H9 (cell line): ENCODE results near the gene ZSCAN25. TPM values are rescaled to one million over a fixed set of nuclear protein-coding genes. Genes with fewer than 3 reads are reported as not detected.

Experiments
- DNase-seq: peaks from one replicate; pipeline ENCODE4 v3.0.0-alpha.2; 2017
- H2AFZ ChIP-seq: one replicate; pipeline ENCODE4 v1.6.1; 2013; ENCODE audit warnings: mild to moderate bottlenecking, low read length, control low read depth, moderate library complexity
- H2AK5ac ChIP-seq: 2 replicates; pipeline ENCODE4 v1.6.1; 2013; ENCODE audit warnings: low read length, control low read depth, mixed read lengths; ENCODE audit not compliant: insufficient read length
- H2BK120ac ChIP-seq: one replicate; pipeline ENCODE4 v1.6.1; 2013; ENCODE audit warnings: low read depth, mild to moderate bottlenecking, low read length, control low read depth, inconsistent platforms; ENCODE audit not compliant: poor library complexity, severe bottlenecking
- H2BK12ac ChIP-seq: 2 replicates; pipeline ENCODE4 v1.6.1; 2013; ENCODE audit warnings: low read length, control low read depth, mixed read lengths, low read depth; ENCODE audit not compliant: insufficient read length
- H2BK15ac ChIP-seq: 2 replicates; pipeline ENCODE4 v1.6.1; 2013; ENCODE audit warnings: low read depth, low read length, control low read depth
- H2BK20ac ChIP-seq: one replicate; pipeline ENCODE4 v1.6.1; 2013; ENCODE audit warnings: low read depth, mild to moderate bottlenecking, low read length, control low read depth, inconsistent platforms; ENCODE audit not compliant: poor library complexity, severe bottlenecking
- H2BK5ac ChIP-seq: 2 replicates; pipeline ENCODE4 v1.6.1; 2013; ENCODE audit warnings: low read length, control low read depth, mixed read lengths; ENCODE audit not compliant: insufficient read length
- H3K14ac ChIP-seq: 2 replicates; pipeline ENCODE4 v1.6.1; 2013; ENCODE audit warnings: low read length, control low read depth; ENCODE audit not compliant: insufficient read depth
- H3K18ac ChIP-seq: 2 replicates; pipeline ENCODE4 v1.6.1; 2013; ENCODE audit warnings: low read depth, mild to moderate bottlenecking, mixed read lengths, low read length, control low read depth; ENCODE audit not compliant: insufficient read length
- H3K23ac ChIP-seq: 2 replicates; pipeline ENCODE4 v1.6.1; 2013; ENCODE audit warnings: low read length, control low read depth, mixed read lengths, low read depth; ENCODE audit not compliant: insufficient read length
- H3K23me2 ChIP-seq: 2 replicates; pipeline ENCODE4 v1.6.1; 2013; ENCODE audit warnings: low read depth, mild to moderate bottlenecking, mixed read lengths, low read length, control low read depth; ENCODE audit not compliant: insufficient read length, poor library complexity, severe bottlenecking
- H3K27ac ChIP-seq: 2 replicates; pipeline ENCODE4 v1.5.1; 2013; ENCODE audit warnings: low read length, control low read depth, mixed read lengths, low read depth; ENCODE audit not compliant: insufficient read length
- H3K27me3 ChIP-seq: 2 replicates; pipeline ENCODE4 v1.6.1; 2013; ENCODE audit warnings: low read length, control low read depth, inconsistent platforms; ENCODE audit not compliant: insufficient read depth
- H3K4ac ChIP-seq: 2 replicates; pipeline ENCODE4 v1.6.1; 2013; ENCODE audit warnings: low read depth, mild to moderate bottlenecking, control low read depth, inconsistent platforms, low read length, moderate library complexity
- H3K4me1 ChIP-seq: 2 replicates; pipeline ENCODE4 v1.6.1; 2013; ENCODE audit warnings: low read length, control low read depth, inconsistent platforms; ENCODE audit not compliant: insufficient read depth
- H3K4me2 ChIP-seq: 2 replicates; pipeline ENCODE4 v1.6.1; 2013; ENCODE audit warnings: low read length, control low read depth, mixed read lengths; ENCODE audit not compliant: insufficient read length, insufficient read depth
- H3K56ac ChIP-seq: 2 replicates; pipeline ENCODE4 v1.6.1; 2013; ENCODE audit warnings: low read depth, mild to moderate bottlenecking, mixed read lengths, low read length, control low read depth; ENCODE audit not compliant: insufficient read length
- H3K79me1 ChIP-seq: 2 replicates; pipeline ENCODE4 v1.6.1; 2013; ENCODE audit warnings: low read depth, mild to moderate bottlenecking, moderate library complexity, low read length, control low read depth, inconsistent platforms; ENCODE audit not compliant: insufficient read depth, poor library complexity, severe bottlenecking
- H3K79me2 ChIP-seq: 2 replicates; pipeline ENCODE4 v1.6.1; 2013; ENCODE audit warnings: low read length, control low read depth, inconsistent platforms; ENCODE audit not compliant: insufficient read depth
- H3K9ac ChIP-seq: 2 replicates; pipeline ENCODE4 v1.6.1; 2013; ENCODE audit warnings: low read length, control low read depth, mixed read lengths; ENCODE audit not compliant: insufficient read length; ENCODE audit errors: extremely low read depth
- H3K9me3 ChIP-seq: one replicate; pipeline ENCODE4 v1.6.1; 2013; ENCODE audit warnings: low read depth, low read length, inconsistent platforms; ENCODE audit not compliant: control insufficient read depth
- H3T11ph ChIP-seq: one replicate; pipeline ENCODE4 v1.6.1; 2013; ENCODE audit warnings: mild to moderate bottlenecking, low read length, control low read depth, inconsistent platforms
- H4K20me1 ChIP-seq: one replicate; pipeline ENCODE4 v1.6.1; 2013; ENCODE audit not compliant: control insufficient read depth, insufficient read length, insufficient read depth
- H4K5ac ChIP-seq: 2 replicates; pipeline ENCODE4 v1.6.1; 2013; ENCODE audit warnings: low read depth, mild to moderate bottlenecking, mixed read lengths, low read length, control low read depth; ENCODE audit not compliant: insufficient read length
- H4K8ac ChIP-seq: replicated peaks from 2 replicates; pipeline ENCODE4 v1.6.1; 2013; ENCODE audit warnings: low read length, control low read depth, mixed read lengths, low read depth; ENCODE audit not compliant: insufficient read length
- H4K91ac ChIP-seq: 2 replicates; pipeline ENCODE4 v1.6.1; 2013; ENCODE audit warnings: low read depth, mild to moderate bottlenecking, moderate library complexity, mixed read lengths, low read length, control low read depth; ENCODE audit not compliant: insufficient read length
- H3K27ac Mint-ChIP-seq, 3 experiments: 2 replicates in 2 of 3; 3 replicates in 1 of 3; pipeline ENCODE4 v1.8.0; 2020 to 2021; ENCODE audit warnings: mixed read lengths in 3 of 3, mild to moderate bottlenecking in 1 of 3, moderate library complexity in 1 of 3
- H3K27me3 Mint-ChIP-seq: 2 replicates; pipeline ENCODE4 v1.8.0; 2021; ENCODE audit warnings: low read depth, mild to moderate bottlenecking, moderate library complexity, mixed read lengths
- H3K36me3 Mint-ChIP-seq, 3 experiments: 2 replicates in 2 of 3; 3 replicates in 1 of 3; pipeline ENCODE4 v1.8.0; 2020 to 2021; ENCODE audit warnings: low read depth in 3 of 3, mixed read lengths in 3 of 3; ENCODE audit not compliant: insufficient read depth in 1 of 3
- H3K4me1 Mint-ChIP-seq, 2 experiments: 2 replicates each; pipeline ENCODE4 v1.8.0; 2020; ENCODE audit warnings: mixed read lengths in 2 of 2
- H3K4me3 Mint-ChIP-seq, 2 experiments: 2 replicates in 1 of 2; 3 replicates in 1 of 2; pipeline ENCODE4 v1.8.0; 2020 to 2021; ENCODE audit warnings: mild to moderate bottlenecking in 2 of 2, mixed read lengths in 2 of 2, moderate library complexity in 1 of 2
- H3K9me3 Mint-ChIP-seq, 2 experiments: 2 replicates in 1 of 2; 3 replicates in 1 of 2; pipeline ENCODE4 v1.8.0; 2020; ENCODE audit warnings: mild to moderate bottlenecking in 2 of 2, mixed read lengths in 2 of 2, moderate library complexity in 1 of 2
- CTCF ChIP-seq: fragments of 200-600 bp; sonication (generic); conservative IDR thresholded peaks from 3 replicates; pipeline ENCODE4 v1.8.0; 2021; ENCODE audit warnings: antibody characterized with exemption, mild to moderate bottlenecking
- WGBS: extraction: QIAGEN DNeasy Blood & Tissue Kit; methylation state at CpG from one replicate; pipeline ENCODE4 v1.1.7; 2013; ENCODE audit warnings: missing lambda C conversion rate, low lambda C conversion rate, mixed read lengths; ENCODE audit not compliant: insufficient read length; ENCODE audit errors: extremely low coverage; 5-methylcytosine and 5-hydroxymethylcytosine counted together
- total RNA-seq: library from RNA; stranded (reverse); gene quantifications from 2 replicates; pipeline ENCODE4 v1.2.1, GENCODE V29; 2021

The ZSCAN25 gene
- total RNA-seq, 1 experiment from 2014 or later, result 21.3 TPM

DNA sequence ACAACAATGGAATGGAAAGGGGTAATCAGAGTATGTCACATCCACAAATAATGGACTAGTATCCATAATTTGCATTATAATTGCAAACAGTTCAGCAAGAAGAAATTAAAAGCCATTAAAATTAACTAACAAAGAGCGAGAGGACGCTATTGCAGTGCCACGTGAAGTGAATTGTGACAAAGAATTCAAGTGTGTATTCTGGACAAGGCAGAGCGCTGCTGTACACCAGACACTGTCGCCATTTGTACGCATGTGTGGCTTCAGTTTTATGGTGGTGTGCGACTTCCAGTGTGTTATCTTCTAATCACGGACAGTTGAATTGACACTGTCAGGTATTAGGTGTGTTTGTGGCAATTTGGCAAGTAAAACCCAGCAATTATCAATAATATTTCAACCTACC, 51.8 kb downstream of the ZSCAN25 start:
- no peaks in the 10 kb centered on the region for H3K23me2 ChIP-seq
- no CpG with 5 or more reads among the region's 8 CpGs for WGBS
- Mint-ChIP-seq H3K27me3 (no peaks in the 10 kb centered on the region), H3K9me3 (no peaks in the 10 kb centered on the region), H3K4me3 (no peak overlapping the region), H3K27ac (no peak overlapping the region), H3K4me1 (no peaks in the 10 kb centered on the region), H3K36me3 (no peaks in the 10 kb centered on the region)
- no peak overlapping the region for H3K23ac ChIP-seq
- H3K79me1 ChIP-seq, result no peaks in the 10 kb centered on the region
- TF ChIP-seq CTCF, result no peak
- no peaks in the 10 kb centered on the region for H3K4me1 ChIP-seq
- 0 out of 2 replicates have a peak overlapping the region, but pooled peaks have one; percentile 89 for H2BK15ac ChIP-seq
- H3K56ac ChIP-seq, result no peak overlapping the region
- H2BK20ac ChIP-seq, result no peak overlapping the region
- no peak overlapping the region for H3K4ac ChIP-seq
- no peak overlapping the region for H2BK120ac ChIP-seq
- H2AK5ac ChIP-seq, result no peak overlapping the region
- DNase-seq, result no peak
- H3K9ac ChIP-seq, result no peak overlapping the region
- no peaks in the 10 kb centered on the region for H3K9me3 ChIP-seq
- no peak overlapping the region for H4K5ac ChIP-seq
- H3K14ac ChIP-seq, result no peak overlapping the region
- H2BK5ac ChIP-seq, result no peak overlapping the region
- H4K20me1 ChIP-seq, result no peaks in the 10 kb centered on the region
- H3T11ph ChIP-seq, result no peak overlapping the region
- no peak overlapping the region for H2BK12ac ChIP-seq
- H2AFZ ChIP-seq, result no peak overlapping the region
- no peaks in the 10 kb centered on the region for H3K79me2 ChIP-seq
- H3K27ac ChIP-seq, result no peak overlapping the region
- no peak overlapping the region for H3K4me2 ChIP-seq
- H3K18ac ChIP-seq, result no peak overlapping the region
- H3K27me3 ChIP-seq, result no peaks in the 10 kb centered on the region
- H4K8ac ChIP-seq, result no peak overlapping the region
- no peak overlapping the region for H4K91ac ChIP-seq
